Measurements from ENCODE around the gene ATXN7L3.

The ATXN7L3 gene

DNA sequence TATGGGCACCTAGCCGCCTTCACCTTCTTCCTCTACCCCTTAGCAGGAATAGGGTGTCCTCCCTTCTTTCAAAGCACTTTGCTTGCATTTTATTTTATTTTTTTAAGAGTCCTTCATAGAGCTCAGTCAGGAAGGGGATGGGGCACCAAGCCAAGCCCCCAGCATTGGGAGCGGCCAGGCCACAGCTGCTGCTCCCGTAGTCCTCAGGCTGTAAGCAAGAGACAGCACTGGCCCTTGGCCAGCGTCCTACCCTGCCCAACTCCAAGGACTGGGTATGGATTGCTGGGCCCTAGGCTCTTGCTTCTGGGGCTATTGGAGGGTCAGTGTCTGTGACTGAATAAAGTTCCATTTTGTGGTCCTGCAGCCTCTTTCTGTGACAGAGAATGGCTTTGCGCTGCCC is 8.3 kb downstream of the ATXN7L3 start:
- no peak overlapping the region for H3K9ac ChIP-seq (ENCODE audit: low read length)
- H4K12ac ChIP-seq (ENCODE audit: low read depth, low read length) = no peak overlapping the region
- no peak overlapping the region for H3K4me3 ChIP-seq (ENCODE audit: low read depth, low read length)

DNA sequence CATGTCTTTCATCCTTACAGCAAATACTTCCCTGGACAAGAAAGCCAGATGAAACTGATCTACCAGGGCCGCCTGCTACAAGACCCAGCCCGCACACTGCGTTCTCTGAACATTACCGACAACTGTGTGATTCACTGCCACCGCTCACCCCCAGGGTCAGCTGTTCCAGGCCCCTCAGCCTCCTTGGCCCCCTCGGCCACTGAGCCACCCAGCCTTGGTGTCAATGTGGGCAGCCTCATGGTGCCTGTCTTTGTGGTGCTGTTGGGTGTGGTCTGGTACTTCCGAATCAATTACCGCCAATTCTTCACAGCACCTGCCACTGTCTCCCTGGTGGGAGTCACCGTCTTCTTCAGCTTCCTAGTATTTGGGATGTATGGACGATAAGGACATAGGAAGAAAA is 9.2 kb downstream of the ATXN7L3 start:
- no peak overlapping the region for H2BK12ac ChIP-seq (ENCODE audit: low read length)
- H3K27ac ChIP-seq (ENCODE audit: low read depth, low read length) = no peak overlapping the region
- no peak overlapping the region for H2AK5ac ChIP-seq (ENCODE audit: low read length)
- peaks cover 10% of the 10 kb centered on the region for H3K79me2 ChIP-seq (ENCODE audit: control insufficient read depth, insufficient read depth, low read length, poor library complexity)
- no peak overlapping the region for H3K4me3 ChIP-seq (ENCODE audit: low read depth, low read length)
- H3K79me1 ChIP-seq (ENCODE audit: low read length) = peaks cover 23% of the 10 kb centered on the region
- H3K4ac ChIP-seq (ENCODE audit: low read depth, low read length) = no peak overlapping the region
- no peak overlapping the region for H3K9ac ChIP-seq (ENCODE audit: low read length)
- H3K4me2 ChIP-seq (ENCODE audit: low read length) = no peak overlapping the region
- H3K23ac ChIP-seq (ENCODE audit: low read length) = no peak overlapping the region
- no peak overlapping the region for H4K91ac ChIP-seq (ENCODE audit: low read depth, low read length)
- no peaks in the 10 kb centered on the region for H3K9me3 ChIP-seq (ENCODE audit: insufficient read depth, low read depth, low read length)
- H3K14ac ChIP-seq (ENCODE audit: low read length) = no peak overlapping the region
- H2BK5ac ChIP-seq (ENCODE audit: low read depth, low read length, poor library complexity) = no peak overlapping the region
- H3K27me3 ChIP-seq (ENCODE audit: insufficient read depth, low read length) = no peaks in the 10 kb centered on the region
- H3K18ac ChIP-seq (ENCODE audit: low read length) = no peak overlapping the region
- peaks cover 45 to 51% of the 10 kb centered on the region in 2 experiments for H3K36me3 ChIP-seq (ENCODE audit: control insufficient read depth in 1 of 2, insufficient read depth in 2 of 2, low read length in 2 of 2)
- peaks cover 21 to 35% of the 10 kb centered on the region in 2 experiments for H3K4me1 ChIP-seq (ENCODE audit: control insufficient read depth in 1 of 2, insufficient read depth in 2 of 2, low read length in 2 of 2)
- H4K12ac ChIP-seq (ENCODE audit: low read depth, low read length) = no peak overlapping the region
- H2BK120ac ChIP-seq (ENCODE audit: insufficient read depth, low read length, poor library complexity) = no peak overlapping the region
- no peak overlapping the region for H2AFZ ChIP-seq (ENCODE audit: insufficient read depth, low read length, poor library complexity)
- DNase-seq = no peak
- WGBS (ENCODE audit: extremely low coverage, insufficient coverage, insufficient read length) = no CpG with 5 or more reads among the region's 10 CpGs
- no peak overlapping the region for H4K8ac ChIP-seq (ENCODE audit: low read depth, low read length)

More for the DNA sequence above, 8.3 kb downstream of the ATXN7L3 start:
- no CpG with 5 or more reads among the region's 5 CpGs for WGBS (ENCODE audit: extremely low coverage, insufficient coverage, insufficient read length)
- Histone ChIP-seq H3K4me2 (ENCODE audit: low read length) (no peak overlapping the region), H3K79me2 (ENCODE audit: control insufficient read depth, insufficient read depth, low read length, poor library complexity) (peaks cover 7% of the 10 kb centered on the region), H2AK5ac (ENCODE audit: low read length) (peak overlapping the region; percentile 39), H3K27me3 (ENCODE audit: insufficient read depth, low read length) (no peaks in the 10 kb centered on the region), H3K9me3 (ENCODE audit: insufficient read depth, low read depth, low read length) (no peaks in the 10 kb centered on the region), H3K14ac (ENCODE audit: low read length) (no peak overlapping the region), H2BK5ac (ENCODE audit: low read depth, low read length, poor library complexity) (no peak overlapping the region), H3K36me3 (ENCODE audit: control insufficient read depth in 1 of 2, insufficient read depth in 2 of 2, low read length in 2 of 2) (peaks cover 47 to 58% of the 10 kb centered on the region in 2 experiments), H2BK120ac (ENCODE audit: insufficient read depth, low read length, poor library complexity) (no peak overlapping the region), H3K23ac (ENCODE audit: low read length) (no peak overlapping the region), H2AFZ (ENCODE audit: insufficient read depth, low read length, poor library complexity) (no peak overlapping the region), H4K91ac (ENCODE audit: low read depth, low read length) (no peak overlapping the region), H2BK12ac (ENCODE audit: low read length) (no peak overlapping the region), H3K4me1 (ENCODE audit: control insufficient read depth in 1 of 2, insufficient read depth in 2 of 2, low read length in 2 of 2) (peaks cover 21 to 34% of the 10 kb centered on the region in 2 experiments), H3K18ac (ENCODE audit: low read length) (no peak overlapping the region), H3K4ac (ENCODE audit: low read depth, low read length) (no peak overlapping the region), H3K27ac (ENCODE audit: low read depth, low read length) (peak overlapping the region; percentile 79), H3K79me1 (ENCODE audit: low read length) (peaks cover 20% of the 10 kb centered on the region), H4K8ac (ENCODE audit: low read depth, low read length) (no peak overlapping the region)
- DNase-seq = no peak

- peak overlapping the region; percentile 46 for H3K4me3 ChIP-seq (ENCODE audit: low read depth, low read length)
Measured at GRCh38 chr17:44188576-44189403, 10.9 kb downstream of the ATXN7L3 start.

GRCh38 chr17:44187131-44187899 is 12.4 kb downstream of the ATXN7L3 start:
- peak overlapping the region; percentile 78 for H4K12ac ChIP-seq (ENCODE audit: low read depth, low read length)
- no CpG with 5 or more reads among the region's 32 CpGs for WGBS (ENCODE audit: extremely low coverage, insufficient coverage, insufficient read length)
- peak overlapping the region; percentile 85 for H3K4me2 ChIP-seq (ENCODE audit: low read length)
- H3K9ac ChIP-seq (ENCODE audit: low read length) = peak overlapping the region; percentile 98
- no peaks in the 10 kb centered on the region for H3K27me3 ChIP-seq (ENCODE audit: insufficient read depth, low read length)
- H3K23ac ChIP-seq (ENCODE audit: low read length) = no peak overlapping the region
- peak overlapping the region; percentile 96 for H4K91ac ChIP-seq (ENCODE audit: low read depth, low read length)
- peaks cover 10% of the 10 kb centered on the region for H3K79me2 ChIP-seq (ENCODE audit: control insufficient read depth, insufficient read depth, low read length, poor library complexity)
- DNase-seq = peak in 1 of 2 donors; percentile 25
- H3K4ac ChIP-seq (ENCODE audit: low read depth, low read length) = peak overlapping the region; percentile 69
- no peaks in the 10 kb centered on the region for H3K9me3 ChIP-seq (ENCODE audit: insufficient read depth, low read depth, low read length)
- peak overlapping the region; percentile 87 for H2BK120ac ChIP-seq (ENCODE audit: insufficient read depth, low read length, poor library complexity)
- H3K4me1 ChIP-seq (ENCODE audit: control insufficient read depth in 1 of 2, insufficient read depth in 2 of 2, low read length in 2 of 2) = peaks cover 3 to 14% of the 10 kb centered on the region in 2 experiments
- H2AK5ac ChIP-seq (ENCODE audit: low read length) = peak overlapping the region; percentile 88
- H3K27ac ChIP-seq (ENCODE audit: low read depth, low read length) = peak overlapping the region; percentile 89
- peaks cover 29 to 30% of the 10 kb centered on the region in 2 experiments for H3K36me3 ChIP-seq (ENCODE audit: control insufficient read depth in 1 of 2, insufficient read depth in 2 of 2, low read length in 2 of 2)
- H2AFZ ChIP-seq (ENCODE audit: insufficient read depth, low read length, poor library complexity) = peak overlapping the region; percentile 82
- peak overlapping the region; percentile 29 for H2BK12ac ChIP-seq (ENCODE audit: low read length)
- H2BK5ac ChIP-seq (ENCODE audit: low read depth, low read length, poor library complexity) = peak overlapping the region; percentile 93
- H3K4me3 ChIP-seq (ENCODE audit: low read depth, low read length) = peak overlapping the region; percentile 95
- H3K79me1 ChIP-seq (ENCODE audit: low read length) = peaks cover 10% of the 10 kb centered on the region
- peak overlapping the region; percentile 91 for H3K14ac ChIP-seq (ENCODE audit: low read length)
- peak overlapping the region; percentile 98 for H3K18ac ChIP-seq (ENCODE audit: low read length)
- peak overlapping the region; percentile 99 for H4K8ac ChIP-seq (ENCODE audit: low read depth, low read length)

More at GRCh38 chr17:44188576-44189403, 10.9 kb downstream of the ATXN7L3 start:
- H3K4ac ChIP-seq (ENCODE audit: low read depth, low read length) = no peak overlapping the region
- H3K9ac ChIP-seq (ENCODE audit: low read length) = no peak overlapping the region
- no peak overlapping the region for H4K8ac ChIP-seq (ENCODE audit: low read depth, low read length)
- H3K79me2 ChIP-seq (ENCODE audit: control insufficient read depth, insufficient read depth, low read length, poor library complexity) = peaks cover 14% of the 10 kb centered on the region
- H2BK5ac ChIP-seq (ENCODE audit: low read depth, low read length, poor library complexity) = no peak overlapping the region
- no peaks in the 10 kb centered on the region for H3K27me3 ChIP-seq (ENCODE audit: insufficient read depth, low read length)
- H3K4me1 ChIP-seq (ENCODE audit: control insufficient read depth in 1 of 2, insufficient read depth in 2 of 2, low read length in 2 of 2) = peaks cover 16 to 28% of the 10 kb centered on the region in 2 experiments
- no peak overlapping the region for H2BK12ac ChIP-seq (ENCODE audit: low read length)
- peaks cover 23% of the 10 kb centered on the region for H3K79me1 ChIP-seq (ENCODE audit: low read length)
- H2BK120ac ChIP-seq (ENCODE audit: insufficient read depth, low read length, poor library complexity) = no peak overlapping the region
- H3K9me3 ChIP-seq (ENCODE audit: insufficient read depth, low read depth, low read length) = no peaks in the 10 kb centered on the region
- DNase-seq = no peak
- no peak overlapping the region for H4K12ac ChIP-seq (ENCODE audit: low read depth, low read length)
- WGBS (ENCODE audit: extremely low coverage, insufficient coverage, insufficient read length) = no CpG with 5 or more reads among the region's 12 CpGs
- H3K4me2 ChIP-seq (ENCODE audit: low read length) = no peak overlapping the region
- H3K14ac ChIP-seq (ENCODE audit: low read length) = no peak overlapping the region
- H4K91ac ChIP-seq (ENCODE audit: low read depth, low read length) = no peak overlapping the region
- H3K36me3 ChIP-seq (ENCODE audit: control insufficient read depth in 1 of 2, insufficient read depth in 2 of 2, low read length in 2 of 2) = peaks cover 31 to 34% of the 10 kb centered on the region in 2 experiments
- H3K18ac ChIP-seq (ENCODE audit: low read length) = no peak overlapping the region
- H3K27ac ChIP-seq (ENCODE audit: low read depth, low read length) = no peak overlapping the region
- no peak overlapping the region for H3K23ac ChIP-seq (ENCODE audit: low read length)
- H2AK5ac ChIP-seq (ENCODE audit: low read length) = no peak overlapping the region
- no peak overlapping the region for H2AFZ ChIP-seq (ENCODE audit: insufficient read depth, low read length, poor library complexity)
